ENCODE results near the gene SLC16A9.

DNA sequence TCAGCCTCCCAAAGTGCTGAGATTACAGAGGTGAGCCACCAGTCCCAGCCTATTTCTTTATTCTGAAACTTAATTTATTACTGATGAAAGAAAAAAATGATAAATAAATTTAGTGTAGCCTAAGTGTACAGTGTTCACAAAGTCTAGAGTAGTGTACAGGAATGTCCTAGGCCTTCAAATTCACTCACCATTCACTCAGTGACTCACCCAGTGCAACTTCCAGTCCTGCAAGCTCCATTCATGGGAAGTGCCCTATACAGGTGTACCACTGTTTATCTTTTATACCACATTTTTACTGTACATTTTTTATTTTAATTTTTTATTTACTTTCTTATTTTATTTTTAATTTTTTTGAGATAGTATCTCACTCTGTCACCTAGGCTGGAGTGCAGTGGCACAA, 31.4 kb upstream of the SLC16A9 start:
- no peak for TF ChIP-seq POLR2A (IDR thresholded peaks at IDR 0.05)
- TF ChIP-seq, protein P1, sequence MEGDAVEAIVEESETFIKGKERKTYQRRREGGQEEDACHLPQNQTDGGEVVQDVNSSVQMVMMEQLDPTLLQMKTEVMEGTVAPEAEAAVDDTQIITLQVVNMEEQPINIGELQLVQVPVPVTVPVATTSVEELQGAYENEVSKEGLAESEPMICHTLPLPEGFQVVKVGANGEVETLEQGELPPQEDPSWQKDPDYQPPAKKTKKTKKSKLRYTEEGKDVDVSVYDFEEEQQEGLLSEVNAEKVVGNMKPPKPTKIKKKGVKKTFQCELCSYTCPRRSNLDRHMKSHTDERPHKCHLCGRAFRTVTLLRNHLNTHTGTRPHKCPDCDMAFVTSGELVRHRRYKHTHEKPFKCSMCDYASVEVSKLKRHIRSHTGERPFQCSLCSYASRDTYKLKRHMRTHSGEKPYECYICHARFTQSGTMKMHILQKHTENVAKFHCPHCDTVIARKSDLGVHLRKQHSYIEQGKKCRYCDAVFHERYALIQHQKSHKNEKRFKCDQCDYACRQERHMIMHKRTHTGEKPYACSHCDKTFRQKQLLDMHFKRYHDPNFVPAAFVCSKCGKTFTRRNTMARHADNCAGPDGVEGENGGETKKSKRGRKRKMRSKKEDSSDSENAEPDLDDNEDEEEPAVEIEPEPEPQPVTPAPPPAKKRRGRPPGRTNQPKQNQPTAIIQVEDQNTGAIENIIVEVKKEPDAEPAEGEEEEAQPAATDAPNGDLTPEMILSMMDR (IDR thresholded peaks at IDR 0.05), result no peak
